Liver (tissue), 9 donors: Measurements from ENCODE around the gene GPC2. TPM values are rescaled to one million over a fixed set of nuclear protein-coding genes. Genes with fewer than 3 reads are reported as not detected.

Experiments used
- DNase-seq: peaks from one replicate; pipeline ENCODE4 v3.0.0-alpha.2; 2017; ENCODE audit warnings: low spot score
- H3K27ac ChIP-seq, 2 donors: one replicate each; pipeline ENCODE4 v1.7.0; 2013; ENCODE audit warnings: inconsistent platforms in 2 of 2, low read length in 2 of 2, control low read depth in 1 of 2, low read depth in 1 of 2, mild to moderate bottlenecking in 1 of 2
- H3K27me3 ChIP-seq, 4 donors: one replicate each; pipeline versions ENCODE4 v1.6.1 to v1.7.0; 2013; ENCODE audit warnings: low read length in 3 of 4, inconsistent platforms in 1 of 4, mild to moderate bottlenecking in 1 of 4, moderate library complexity in 1 of 4; ENCODE audit not compliant: control insufficient read depth in 4 of 4, insufficient read depth in 4 of 4
- H3K36me3 ChIP-seq, 4 donors: one replicate each; pipeline versions ENCODE4 v1.6.1 to v1.7.0; 2013; ENCODE audit warnings: low read length in 3 of 4, mild to moderate bottlenecking in 3 of 4, low read depth in 1 of 4, moderate library complexity in 1 of 4; ENCODE audit not compliant: control insufficient read depth in 4 of 4, insufficient read depth in 3 of 4
- H3K4me1 ChIP-seq, 4 donors: one replicate each; pipeline versions ENCODE4 v1.6.1 to v1.7.0; 2013; ENCODE audit warnings: low read length in 3 of 4, mild to moderate bottlenecking in 3 of 4, moderate library complexity in 1 of 4; ENCODE audit not compliant: control insufficient read depth in 4 of 4, insufficient read depth in 4 of 4
- H3K4me3 ChIP-seq, 3 donors: one replicate each; pipeline versions ENCODE4 v1.6.1 to v1.7.0; 2013; ENCODE audit warnings: low read length in 3 of 3, control low read depth in 1 of 3, low read depth in 1 of 3, mild to moderate bottlenecking in 1 of 3
- H3K9ac ChIP-seq, 2 donors: one replicate each; pipeline ENCODE4 v1.7.0; 2013; ENCODE audit warnings: low read length in 2 of 2, mild to moderate bottlenecking in 2 of 2, moderate library complexity in 2 of 2, control low read depth in 1 of 2, low read depth in 1 of 2
- H3K9me3 ChIP-seq, 4 donors: one replicate each; pipeline versions ENCODE4 v1.6.1 to v1.7.0; 2013; ENCODE audit warnings: low read length in 3 of 4; ENCODE audit not compliant: control insufficient read depth in 4 of 4
- CTCF ChIP-seq: fragments of 150-350 bp; IDR thresholded peaks from 2 replicates; pipeline ENCODE4 v1.5.1; 2017; ENCODE audit warnings: improper control_type of control experiment, low read depth, low read length; ENCODE audit not compliant: missing input control
- FOXA1 ChIP-seq: IDR thresholded peaks from 2 replicates; pipeline ENCODE4 v1.6.1; 2016; ENCODE audit warnings: antibody characterized with exemption
- FOXA2 ChIP-seq: IDR thresholded peaks from 2 replicates; pipeline ENCODE4 v1.6.1; 2016; ENCODE audit warnings: antibody characterized with exemption
- HNF4A ChIP-seq, 2 donors: conservative IDR thresholded peaks; 2 replicates each; pipeline ENCODE4 v1.6.1; 2016; ENCODE audit warnings: antibody characterized with exemption in 2 of 2, mild to moderate bottlenecking in 2 of 2
- HNF4G ChIP-seq: IDR thresholded peaks from 2 replicates; pipeline ENCODE4 v1.6.1; 2016; ENCODE audit warnings: antibody characterized with exemption
- JUND ChIP-seq, 2 donors: IDR thresholded peaks; 2 replicates each; pipeline ENCODE4 v1.6.1; 2016; ENCODE audit warnings: antibody characterized with exemption in 2 of 2
- MAX ChIP-seq: IDR thresholded peaks from 2 replicates; pipeline ENCODE4 v1.6.1; 2016; ENCODE audit warnings: antibody characterized with exemption
- NR2F2 ChIP-seq: IDR thresholded peaks from 2 replicates; pipeline ENCODE4 v1.6.1; 2016; ENCODE audit warnings: antibody characterized with exemption
- RAD21 ChIP-seq, 2 donors: IDR thresholded peaks; 2 replicates each; pipeline ENCODE4 v1.6.1; 2016; ENCODE audit warnings: antibody characterized with exemption in 2 of 2, mild to moderate bottlenecking in 2 of 2
- RXRA ChIP-seq, 2 donors: IDR thresholded peaks; 2 replicates each; pipeline ENCODE4 v1.6.1; 2017 to 2018; ENCODE audit warnings: antibody characterized with exemption in 2 of 2, mild to moderate bottlenecking in 1 of 2
- SP1 ChIP-seq: IDR thresholded peaks from 2 replicates; pipeline ENCODE4 v1.6.1; 2018; ENCODE audit warnings: antibody characterized with exemption, mild to moderate bottlenecking
- TAF1 ChIP-seq: conservative IDR thresholded peaks from 2 replicates; pipeline ENCODE4 v1.6.1; 2016; ENCODE audit warnings: antibody characterized with exemption, mild to moderate bottlenecking
- YY1 ChIP-seq: IDR thresholded peaks from 2 replicates; pipeline ENCODE4 v1.6.1; 2016; ENCODE audit warnings: antibody characterized with exemption, mild to moderate bottlenecking
- WGBS: extraction: QIAGEN DNeasy Blood & Tissue Kit; methylation state at CpG from one replicate; pipeline ENCODE4 v1.1.7; 2013; 5-methylcytosine and 5-hydroxymethylcytosine counted together
- polyA plus RNA-seq, 2 donors: library from polyadenylated mRNA; stranded (reverse) in 1 of 2; unstranded in 1 of 2; fragments of 200-250 nt in 1 of 2; fragments of >200 nt in 1 of 2; fragmentation: Nextera tagmentation in 1 of 2; extraction: Ambion mirVana in 1 of 2; gene quantifications; one replicate each; pipeline versions ENCODE4 v1.2.1 to v1.2.3, GENCODE V29; 2013 to 2015
- total RNA-seq, 2 donors: library from RNA; depleted of rRNA; stranded (reverse); fragments of >200 nt; gene quantifications; one replicate each; pipeline ENCODE4 v1.2.3, GENCODE V29; 2014
- TF ChIP-seq, protein P1 (sequence below): IDR thresholded peaks from 2 replicates; pipeline ENCODE4 v1.6.1; 2016; ENCODE audit warnings: antibody characterized with exemption, mild to moderate bottlenecking
- TF ChIP-seq, protein P2 (sequence below): IDR thresholded peaks from 2 replicates; pipeline ENCODE4 v1.6.1; 2016; ENCODE audit warnings: antibody characterized with exemption
- donor health status: healthy.
- donor health status: healthy.
- donor health status: healthy.
- donor health status: healthy.
- donor health status: healthy.

The GPC2 gene
- total and polyA plus RNA-seq, 4 donors: 0.14 to 0.79 (median 0.33) TPM; not detected in 1

DNA sequence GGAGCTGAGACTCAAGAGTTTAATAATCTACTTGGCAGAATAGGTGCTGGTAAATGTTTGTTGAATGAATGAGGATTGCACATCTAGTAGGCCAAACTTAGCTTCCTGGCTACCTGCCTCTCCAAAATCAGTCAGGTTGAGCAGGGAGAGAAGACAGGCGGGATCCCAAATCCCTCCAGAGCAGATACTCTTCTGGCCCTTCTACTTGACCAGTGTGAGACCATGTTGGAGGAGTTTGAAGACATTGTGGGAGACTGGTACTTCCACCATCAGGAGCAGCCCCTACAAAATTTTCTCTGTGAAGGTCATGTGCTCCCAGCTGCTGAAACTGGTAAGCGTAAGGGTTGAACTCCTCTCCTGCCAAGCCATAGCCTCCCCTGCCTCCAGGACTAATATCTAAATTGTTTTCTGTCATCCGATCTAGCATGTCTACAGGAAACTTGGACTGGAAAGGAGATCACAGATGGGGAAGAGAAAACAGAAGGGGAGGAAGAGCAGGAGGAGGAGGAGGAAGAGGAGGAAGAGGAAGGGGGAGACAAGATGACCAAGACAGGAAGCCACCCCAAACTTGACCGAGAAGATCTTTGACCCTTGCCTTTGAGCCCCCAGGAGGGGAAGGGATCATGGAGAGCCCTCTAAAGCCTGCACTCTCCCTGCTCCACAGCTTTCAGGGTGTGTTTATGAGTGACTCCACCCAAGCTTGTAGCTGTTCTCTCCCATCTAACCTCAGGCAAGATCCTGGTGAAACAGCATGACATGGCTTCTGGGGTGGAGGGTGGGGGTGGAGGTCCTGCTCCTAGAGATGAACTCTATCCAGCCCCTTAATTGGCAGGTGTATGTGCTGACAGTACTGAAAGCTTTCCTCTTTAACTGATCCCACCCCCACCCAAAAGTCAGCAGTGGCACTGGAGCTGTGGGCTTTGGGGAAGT, 52.6 kb downstream of the GPC2 start:
- no peak overlapping the region for H3K9ac ChIP-seq
- peaks cover 9 to 37% (median 24%) of the 10 kb centered on the region in 4 donors for H3K4me1 ChIP-seq

More for the DNA sequence above, 52.6 kb downstream of the GPC2 start:
- no peak for TF ChIP-seq TAF1
- TF ChIP-seq, protein P1, sequence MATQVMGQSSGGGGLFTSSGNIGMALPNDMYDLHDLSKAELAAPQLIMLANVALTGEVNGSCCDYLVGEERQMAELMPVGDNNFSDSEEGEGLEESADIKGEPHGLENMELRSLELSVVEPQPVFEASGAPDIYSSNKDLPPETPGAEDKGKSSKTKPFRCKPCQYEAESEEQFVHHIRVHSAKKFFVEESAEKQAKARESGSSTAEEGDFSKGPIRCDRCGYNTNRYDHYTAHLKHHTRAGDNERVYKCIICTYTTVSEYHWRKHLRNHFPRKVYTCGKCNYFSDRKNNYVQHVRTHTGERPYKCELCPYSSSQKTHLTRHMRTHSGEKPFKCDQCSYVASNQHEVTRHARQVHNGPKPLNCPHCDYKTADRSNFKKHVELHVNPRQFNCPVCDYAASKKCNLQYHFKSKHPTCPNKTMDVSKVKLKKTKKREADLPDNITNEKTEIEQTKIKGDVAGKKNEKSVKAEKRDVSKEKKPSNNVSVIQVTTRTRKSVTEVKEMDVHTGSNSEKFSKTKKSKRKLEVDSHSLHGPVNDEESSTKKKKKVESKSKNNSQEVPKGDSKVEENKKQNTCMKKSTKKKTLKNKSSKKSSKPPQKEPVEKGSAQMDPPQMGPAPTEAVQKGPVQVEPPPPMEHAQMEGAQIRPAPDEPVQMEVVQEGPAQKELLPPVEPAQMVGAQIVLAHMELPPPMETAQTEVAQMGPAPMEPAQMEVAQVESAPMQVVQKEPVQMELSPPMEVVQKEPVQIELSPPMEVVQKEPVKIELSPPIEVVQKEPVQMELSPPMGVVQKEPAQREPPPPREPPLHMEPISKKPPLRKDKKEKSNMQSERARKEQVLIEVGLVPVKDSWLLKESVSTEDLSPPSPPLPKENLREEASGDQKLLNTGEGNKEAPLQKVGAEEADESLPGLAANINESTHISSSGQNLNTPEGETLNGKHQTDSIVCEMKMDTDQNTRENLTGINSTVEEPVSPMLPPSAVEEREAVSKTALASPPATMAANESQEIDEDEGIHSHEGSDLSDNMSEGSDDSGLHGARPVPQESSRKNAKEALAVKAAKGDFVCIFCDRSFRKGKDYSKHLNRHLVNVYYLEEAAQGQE: no peak
- TF ChIP-seq FOXA1: no peak
- TF ChIP-seq CTCF: no peak
- TF ChIP-seq HNF4G: no peak
- no peak for TF ChIP-seq RAD21 (IDR thresholded peaks at IDR 0.05)
- no peak for TF ChIP-seq HNF4A (conservative IDR thresholded peaks at IDR 0.05)
- TF ChIP-seq, protein P2, sequence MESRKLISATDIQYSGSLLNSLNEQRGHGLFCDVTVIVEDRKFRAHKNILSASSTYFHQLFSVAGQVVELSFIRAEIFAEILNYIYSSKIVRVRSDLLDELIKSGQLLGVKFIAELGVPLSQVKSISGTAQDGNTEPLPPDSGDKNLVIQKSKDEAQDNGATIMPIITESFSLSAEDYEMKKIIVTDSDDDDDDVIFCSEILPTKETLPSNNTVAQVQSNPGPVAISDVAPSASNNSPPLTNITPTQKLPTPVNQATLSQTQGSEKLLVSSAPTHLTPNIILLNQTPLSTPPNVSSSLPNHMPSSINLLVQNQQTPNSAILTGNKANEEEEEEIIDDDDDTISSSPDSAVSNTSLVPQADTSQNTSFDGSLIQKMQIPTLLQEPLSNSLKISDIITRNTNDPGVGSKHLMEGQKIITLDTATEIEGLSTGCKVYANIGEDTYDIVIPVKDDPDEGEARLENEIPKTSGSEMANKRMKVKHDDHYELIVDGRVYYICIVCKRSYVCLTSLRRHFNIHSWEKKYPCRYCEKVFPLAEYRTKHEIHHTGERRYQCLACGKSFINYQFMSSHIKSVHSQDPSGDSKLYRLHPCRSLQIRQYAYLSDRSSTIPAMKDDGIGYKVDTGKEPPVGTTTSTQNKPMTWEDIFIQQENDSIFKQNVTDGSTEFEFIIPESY: no peak
- no peak for TF ChIP-seq MAX
- no peak for TF ChIP-seq JUND (IDR thresholded peaks at IDR 0.05)
- no peak for TF ChIP-seq NR2F2
- no peak for TF ChIP-seq FOXA2
- no peak for TF ChIP-seq RXRA (IDR thresholded peaks at IDR 0.05)
- TF ChIP-seq SP1: no peak
- TF ChIP-seq YY1: no peak
- H3K36me3 ChIP-seq: no peaks in the 10 kb centered on the region
- 80% methylated on average over 4 of the region's 4 CpGs for WGBS
- no peaks in the 10 kb centered on the region for H3K9me3 ChIP-seq
- H3K27ac ChIP-seq: no peak overlapping the region
- DNase-seq: peak; percentile 55
- no peak overlapping the region for H3K4me3 ChIP-seq
- no peaks in the 10 kb centered on the region for H3K27me3 ChIP-seq
